ENCODE measurements around the gene SETDB2.
A peak's percentile ranks its signal among the peaks of the same experiment; 100 is the strongest.

SETDB2 gene

GRCh38 chr13:49443704-49444523, at the start of gene SETDB2, which contains the start of gene CAB39L:
Gene SETDB2, plus strand, starts transcription at chr13:49444274. Its CDS starts 7,620 bp downstream, at chr13:49451894.
Gene CAB39L, minus strand, starts transcription at chr13:49444064. Its CDS starts 61,154 bp downstream, at chr13:49382910.
- DNase-seq (ENCODE audit: low spot score), result peak; percentile 99

GRCh38 chr13:49395451-49395865, 48.6 kb upstream of the SETDB2 start:
- no peak for DNase-seq (ENCODE audit: low spot score)

- DNase-seq (ENCODE audit: low spot score), result no peak
Measured at GRCh38 chr13:49395878-49396380, 48.1 kb upstream of the SETDB2 start.

- DNase-seq (ENCODE audit: low spot score), result no peak
Measured at GRCh38 chr13:49399801-49400472, 44.1 kb upstream of the SETDB2 start.

GRCh38 chr13:49400755-49401659, 43.1 kb upstream of the SETDB2 start:
- DNase-seq (ENCODE audit: low spot score), result no peak

GRCh38 chr13:49403996-49404702, 39.9 kb upstream of the SETDB2 start:
- DNase-seq (ENCODE audit: low spot score), result no peak

- no peak for DNase-seq (ENCODE audit: low spot score)
Measured at GRCh38 chr13:49404703-49405020, 39.4 kb upstream of the SETDB2 start.

GRCh38 chr13:49407068-49407467, 37.0 kb upstream of the SETDB2 start:
- no peak for DNase-seq (ENCODE audit: low spot score)

GRCh38 chr13:49407936-49408335, 36.1 kb upstream of the SETDB2 start:
- no peak for DNase-seq (ENCODE audit: low spot score)

- no peak for DNase-seq (ENCODE audit: low spot score)
Measured at GRCh38 chr13:49409008-49409407, 35.1 kb upstream of the SETDB2 start.

GRCh38 chr13:49410006-49410405, 34.1 kb upstream of the SETDB2 start:
- DNase-seq (ENCODE audit: low spot score), result no peak

GRCh38 chr13:49410477-49410876, 33.6 kb upstream of the SETDB2 start:
- no peak for DNase-seq (ENCODE audit: low spot score)

GRCh38 chr13:49411353-49411752, 32.7 kb upstream of the SETDB2 start:
- DNase-seq (ENCODE audit: low spot score), result no peak

- no peak for DNase-seq (ENCODE audit: low spot score)
Measured at GRCh38 chr13:49412749-49413148, 31.3 kb upstream of the SETDB2 start.

- DNase-seq (ENCODE audit: low spot score), result no peak
Measured at GRCh38 chr13:49417161-49417560, 26.9 kb upstream of the SETDB2 start.

- DNase-seq (ENCODE audit: low spot score), result no peak
Measured at GRCh38 chr13:49418206-49418605, 25.9 kb upstream of the SETDB2 start.

- DNase-seq (ENCODE audit: low spot score), result no peak
Measured at GRCh38 chr13:49419276-49419675, 24.8 kb upstream of the SETDB2 start.

GRCh38 chr13:49421391-49421790, 22.7 kb upstream of the SETDB2 start:
- peak; percentile 30 for DNase-seq (ENCODE audit: low spot score)

GRCh38 chr13:49424011-49424560, 20.0 kb upstream of the SETDB2 start:
- no peak for DNase-seq (ENCODE audit: low spot score)

GRCh38 chr13:49428041-49428763, 15.9 kb upstream of the SETDB2 start:
- DNase-seq (ENCODE audit: low spot score), result no peak

GRCh38 chr13:49429121-49429520, 15.0 kb upstream of the SETDB2 start:
- no peak for DNase-seq (ENCODE audit: low spot score)

Data from RKO (cell line).